Heart right ventricle (tissue), 16 donors: ENCODE measurements around the gene KLRK1. TPM values are rescaled to one million over a fixed set of nuclear protein-coding genes. Genes with fewer than 3 reads are reported as not detected.
"Not testable (repeated sequence)": the region's sequence is repeated elsewhere in the genome, so short reads cannot be mapped to it uniquely, and the experiment has no call there.

Source experiments
- ATAC-seq, 8 donors: fragments of 200-7000 bp; cut with Tn5 transposase; one replicate each; pipeline ENCODE4 v1.9.1; 2020; ENCODE audit warnings: mild to moderate bottlenecking in 8 of 8, moderate library complexity in 8 of 8, moderate number of reproducible peaks in 1 of 8
- DNase-seq, 2 donors: peaks; one replicate each; pipeline ENCODE4 v3.0.0-alpha.2; 2020
- H3K27ac ChIP-seq, 10 donors: fragments of 200-600 bp; sonication (generic) in 2 of 10; one replicate each; pipeline versions ENCODE4 v1.5.0 to v1.8.0; 2020 to 2022; ENCODE audit warnings: mild to moderate bottlenecking in 3 of 10
- H3K27me3 ChIP-seq, 7 donors: fragments of 200-600 bp; one replicate each; pipeline ENCODE4 v1.8.0; 2021 to 2022; ENCODE audit warnings: mild to moderate bottlenecking in 2 of 7
- H3K36me3 ChIP-seq, 9 donors: fragments of 200-600 bp; sonication (generic) in 1 of 9; one replicate each; pipeline versions ENCODE4 v1.5.0 to v1.8.0; 2020 to 2022; ENCODE audit warnings: mild to moderate bottlenecking in 2 of 9
- H3K4me1 ChIP-seq, 9 donors: fragments of 200-600 bp; sonication (generic) in 1 of 9; one replicate each; pipeline versions ENCODE4 v1.5.0 to v1.8.0; 2020 to 2022; ENCODE audit warnings: mild to moderate bottlenecking in 4 of 9
- H3K4me3 ChIP-seq, 10 donors: fragments of 200-600 bp; sonication (generic) in 2 of 10; one replicate each; pipeline versions ENCODE4 v1.5.0 to v1.8.0; 2020 to 2022; ENCODE audit warnings: mild to moderate bottlenecking in 7 of 10, moderate library complexity in 2 of 10
- H3K9me3 ChIP-seq, 11 donors: fragments of 200-600 bp in 10 of 11; sonication (generic) in 2 of 11; one replicate each; pipeline versions ENCODE4 v1.5.0 to v1.8.0; 2013 to 2022; ENCODE audit warnings: mild to moderate bottlenecking in 2 of 11, control low read depth in 1 of 11, moderate library complexity in 1 of 11
- WGBS, 2 donors: extraction: QIAGEN DNeasy Blood & Tissue Kit; methylation state at CpG; one replicate each; pipeline ENCODE4 v1.1.7; 2013; ENCODE audit warnings: inconsistent platforms in 1 of 2; 5-methylcytosine and 5-hydroxymethylcytosine counted together
- intact Hi-C, 10 donors: fragments of 100-400 bp; cut with DNase I; formaldehyde crosslinking; loops; one replicate each; pipeline versions ENCODE4 v1.11.1 to v1.14.2; 2022
- polyA plus RNA-seq, 2 donors: library from polyadenylated mRNA; stranded (reverse); fragments of 200-250 nt; gene quantifications; one replicate each; pipeline ENCODE4 v1.2.3, GENCODE V29; 2013
- total RNA-seq, 10 donors: library from RNA; stranded (reverse); fragmentation: NEBNext Ultra II Directional in 3 of 10; extraction: Animal tissue kit (Norgen Biotek cat#: 25700) in 3 of 10; gene quantifications; one replicate each; pipeline versions ENCODE4 v1.2.1 to v1.2.4, GENCODE V29; 2021 to 2023
- TF ChIP-seq, protein P1 (sequence below), 9 donors: fragments of 200-600 bp; sonication (generic) in 2 of 9; IDR thresholded peaks; one replicate each; pipeline versions ENCODE4 v1.5.0 to v1.8.0; 2021 to 2022; ENCODE audit warnings: antibody characterized with exemption in 9 of 9, mild to moderate bottlenecking in 5 of 9, moderate library complexity in 1 of 9
- donor health status: Arrhythmogenic right ventricular cardiomyopathy.
- donor health status: ischemic (EF 13 %, LVEDD 7.1; RV severe dilation, severe dysfunction).
- donor health status: healthy with polysubstance abuse.
- donor health status: DM: no; HTN: yes; CAD: no.
- donor health status: DM: no; HTN: no; CAD: no.
- donor health status: ischemic (EF 25% LVEDD 6.9; RV normal size, moderate dysfunction).
- donor health status: ischemic (EF 25% LVEDD 5.7; RV mildly dilated, moderate dysfunction).
- donor health status: healthy.
- donor health status: DM: yes; HTN: yes; CAD: no.
- donor health status: Ischemic cardiomyopathy.
- donor health status: ischemic (EF 35%, LVEDD 5.7; RV mildly dilated, moderate dysfunction).
- donor health status: nonischemic (EF 11% LVEDD 7.7; RV severe dilation, severe dysfunction).
- donor health status: DM: yes; HTN: yes; CAD: no.
- donor health status: PGD.
- donor health status: ischemic (EF 29% LVEDD 5.4; RV normal size, mild dysfunction).
- donor health status: nonischemic (EF 23%, LVEDD 6.1; RV moderate dilation, normal function).

Gene KLRK1
- total and polyA plus RNA-seq, 12 donors = 0.15 to 5.2 (median 0.57) TPM; not detected in 1

DNA sequence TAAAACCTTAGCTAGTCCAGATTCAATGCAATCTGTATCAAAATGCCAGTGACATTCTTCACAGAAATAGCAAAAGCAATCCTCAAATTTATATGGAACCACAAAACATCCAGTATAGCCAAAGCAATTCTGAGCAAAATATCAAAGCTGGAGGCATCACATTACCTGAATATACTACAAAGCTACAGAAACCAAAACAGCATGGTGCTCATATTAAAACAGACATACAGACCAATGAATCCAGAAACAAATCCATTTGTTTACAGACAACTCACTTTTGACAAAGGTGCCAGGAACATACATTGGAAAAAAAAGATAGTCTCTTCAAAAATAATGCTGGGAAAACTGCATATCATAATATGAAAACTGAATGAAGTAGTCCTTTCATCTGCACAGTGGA lies 15.0 kb upstream of the KLRK1 start:
- TF ChIP-seq, protein P1, sequence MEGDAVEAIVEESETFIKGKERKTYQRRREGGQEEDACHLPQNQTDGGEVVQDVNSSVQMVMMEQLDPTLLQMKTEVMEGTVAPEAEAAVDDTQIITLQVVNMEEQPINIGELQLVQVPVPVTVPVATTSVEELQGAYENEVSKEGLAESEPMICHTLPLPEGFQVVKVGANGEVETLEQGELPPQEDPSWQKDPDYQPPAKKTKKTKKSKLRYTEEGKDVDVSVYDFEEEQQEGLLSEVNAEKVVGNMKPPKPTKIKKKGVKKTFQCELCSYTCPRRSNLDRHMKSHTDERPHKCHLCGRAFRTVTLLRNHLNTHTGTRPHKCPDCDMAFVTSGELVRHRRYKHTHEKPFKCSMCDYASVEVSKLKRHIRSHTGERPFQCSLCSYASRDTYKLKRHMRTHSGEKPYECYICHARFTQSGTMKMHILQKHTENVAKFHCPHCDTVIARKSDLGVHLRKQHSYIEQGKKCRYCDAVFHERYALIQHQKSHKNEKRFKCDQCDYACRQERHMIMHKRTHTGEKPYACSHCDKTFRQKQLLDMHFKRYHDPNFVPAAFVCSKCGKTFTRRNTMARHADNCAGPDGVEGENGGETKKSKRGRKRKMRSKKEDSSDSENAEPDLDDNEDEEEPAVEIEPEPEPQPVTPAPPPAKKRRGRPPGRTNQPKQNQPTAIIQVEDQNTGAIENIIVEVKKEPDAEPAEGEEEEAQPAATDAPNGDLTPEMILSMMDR (IDR thresholded peaks at IDR 0.05) = no peak
- no peaks in the 10 kb centered on the region for H3K36me3 ChIP-seq
- H3K4me3 ChIP-seq = no peak overlapping the region
- intact Hi-C loops = loop anchor here in 1 of 10 donors (5.0 kb wide), 1 partner anchor 72 kb away; no protein-coding TSS in a partner anchor
- H3K27me3 ChIP-seq = no peaks in the 10 kb centered on the region
- DNase-seq (no peak), ATAC-seq (no peak)
- peaks cover 0 to 10% (median 6%) of the 10 kb centered on the region in 11 donors for H3K9me3 ChIP-seq
- H3K4me1 ChIP-seq = peaks cover 0 to 9% (median 0%) of the 10 kb centered on the region in 9 donors
- no peak overlapping the region for H3K27ac ChIP-seq

DNA sequence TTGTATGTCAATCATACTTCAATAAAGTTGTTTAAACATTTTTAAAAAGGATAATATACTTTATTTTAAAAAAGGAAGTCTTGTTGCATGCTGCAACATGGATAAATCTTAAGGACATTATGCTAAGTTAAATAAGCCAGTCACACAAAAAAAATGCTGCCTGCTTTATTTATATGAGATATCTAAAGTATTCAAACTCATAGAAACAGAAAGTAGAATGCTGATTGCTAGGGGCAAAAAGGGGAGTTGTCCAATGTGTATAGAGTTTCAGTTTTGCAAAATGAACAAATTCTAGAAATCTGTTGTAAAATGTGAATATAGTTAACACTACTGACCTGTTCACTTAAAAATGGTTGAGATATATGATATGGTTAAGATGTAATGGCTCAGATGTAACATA lies 11.0 kb upstream of the KLRK1 start:
- no peak for DNase-seq
- Histone ChIP-seq H3K36me3 (no peaks in the 10 kb centered on the region), H3K9me3 (peaks cover 0 to 10% (median 6%) of the 10 kb centered on the region in 11 donors), H3K4me3 (no peak overlapping the region), H3K27ac (no peak overlapping the region), H3K27me3 (no peaks in the 10 kb centered on the region), H3K4me1 (peaks cover 0 to 3% (median 0%) of the 10 kb centered on the region in 9 donors)
- no peak for ATAC-seq
- TF ChIP-seq, protein P1 (IDR thresholded peaks at IDR 0.05) = no peak
- intact Hi-C loops = no loop called here

DNA sequence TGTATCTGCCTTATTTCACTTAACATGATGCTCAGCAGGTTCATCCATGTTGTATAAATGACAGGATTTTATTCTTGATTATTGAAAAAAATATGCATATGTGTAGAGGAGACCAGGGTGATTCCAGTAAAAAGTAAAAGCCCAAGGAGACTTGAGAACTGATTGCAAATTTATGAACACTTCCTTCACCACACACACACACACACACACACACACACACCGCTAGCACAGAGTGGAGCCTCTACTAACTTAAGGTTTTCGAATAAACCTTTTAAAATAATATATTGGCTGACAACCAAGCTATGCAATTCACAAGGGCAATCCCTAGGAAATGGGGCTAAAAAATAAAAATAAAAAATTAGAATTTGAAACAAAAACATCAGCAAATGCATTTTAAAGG lies 8.3 kb upstream of the KLRK1 start:
- ATAC-seq = no peak
- no peaks in the 10 kb centered on the region for H3K9me3 ChIP-seq
- H3K4me3 ChIP-seq = no peak overlapping the region
- no peaks in the 10 kb centered on the region for H3K36me3 ChIP-seq
- TF ChIP-seq, protein P1 (IDR thresholded peaks at IDR 0.05) = no peak
- intact Hi-C loops = no loop called here
- peaks cover 0 to 15% (median 0%) of the 10 kb centered on the region in 9 donors for H3K4me1 ChIP-seq
- H3K27me3 ChIP-seq = no peaks in the 10 kb centered on the region
- no peak overlapping the region for H3K27ac ChIP-seq
- no peak for DNase-seq
- WGBS, 2 donors = 84 to 87% methylated on average over 2 of the region's 2 CpGs

DNA sequence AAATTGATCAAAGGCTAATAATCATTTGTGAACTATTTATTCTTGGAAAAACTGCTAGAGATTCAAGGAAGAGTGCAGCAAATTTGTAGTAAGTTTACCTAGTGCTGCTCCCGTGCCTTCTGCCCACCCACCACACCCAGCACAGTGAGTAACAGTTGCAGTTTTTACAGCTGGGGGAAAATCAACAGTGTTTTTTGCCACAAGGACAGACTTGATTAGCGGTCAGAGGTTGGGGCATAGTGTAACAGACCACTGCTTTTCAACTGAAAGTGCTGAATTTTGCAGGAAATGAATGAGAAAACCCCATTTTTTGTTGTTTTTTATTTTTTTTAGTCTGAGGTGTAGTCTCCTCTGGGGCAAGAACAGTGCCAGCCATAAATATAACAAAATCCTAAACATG lies 7.5 kb upstream of the KLRK1 start:
- intact Hi-C loops = no loop called here
- ATAC-seq = no peak
- H3K4me3 ChIP-seq = no peak overlapping the region
- H3K4me1 ChIP-seq = peaks cover 0 to 24% (median 0%) of the 10 kb centered on the region in 9 donors
- H3K36me3 ChIP-seq = no peaks in the 10 kb centered on the region
- TF ChIP-seq, protein P1 (IDR thresholded peaks at IDR 0.05) = no peak
- DNase-seq = no peak
- no peaks in the 10 kb centered on the region for H3K9me3 ChIP-seq
- 51 to 69% methylated on average over 2 of the region's 2 CpGs for WGBS, 2 donors
- no peaks in the 10 kb centered on the region for H3K27me3 ChIP-seq
- H3K27ac ChIP-seq = no peak overlapping the region

DNA sequence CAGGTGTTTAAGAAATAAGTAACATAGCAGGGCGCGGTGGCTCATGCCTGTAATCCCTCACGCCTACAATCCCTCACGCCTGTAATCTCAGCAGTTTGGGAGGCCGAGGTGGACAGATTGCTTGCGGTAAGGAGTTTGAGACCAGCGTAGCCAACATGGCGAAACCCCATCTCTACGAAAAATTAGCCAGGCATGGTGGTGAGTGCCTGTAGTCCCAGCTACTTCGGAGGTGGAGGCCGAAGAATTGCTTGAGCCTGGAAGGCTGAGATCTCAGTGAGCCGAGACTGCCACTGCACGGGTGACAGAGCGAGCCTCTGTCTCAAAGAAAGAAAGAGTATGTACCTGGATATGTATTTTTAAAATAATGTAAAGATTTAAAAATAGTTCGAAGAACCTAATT lies 6.3 kb upstream of the KLRK1 start:
- peak overlapping the region in 2 of 10 donors; percentile 43 to 68 for H3K27ac ChIP-seq
- intact Hi-C loops, DNase-seq, H3K27me3 ChIP-seq, ATAC-seq, H3K36me3 ChIP-seq, H3K9me3 ChIP-seq: not testable (repeated sequence)
- H3K4me1 ChIP-seq = peaks cover 0 to 30% (median 0%) of the 10 kb centered on the region in 9 donors
- 92 to 93% methylated on average over 15 of the region's 15 CpGs for WGBS, 2 donors
- H3K4me3 ChIP-seq = peak overlapping the region in 1 of 10 donors; percentile 5
